Measurements from ENCODE around the gene ZC3H8. TPM values are rescaled to one million over a fixed set of nuclear protein-coding genes. Genes with fewer than 3 reads are reported as not detected.
A peak's percentile ranks its signal among the peaks of the same experiment; 100 is the strongest.
"Not testable (repeated sequence)": the region's sequence is repeated elsewhere in the genome, so short reads cannot be mapped to it uniquely, and the experiment has no call there.

ZC3H8 gene
- total RNA-seq, result 2.2 TPM

DNA sequence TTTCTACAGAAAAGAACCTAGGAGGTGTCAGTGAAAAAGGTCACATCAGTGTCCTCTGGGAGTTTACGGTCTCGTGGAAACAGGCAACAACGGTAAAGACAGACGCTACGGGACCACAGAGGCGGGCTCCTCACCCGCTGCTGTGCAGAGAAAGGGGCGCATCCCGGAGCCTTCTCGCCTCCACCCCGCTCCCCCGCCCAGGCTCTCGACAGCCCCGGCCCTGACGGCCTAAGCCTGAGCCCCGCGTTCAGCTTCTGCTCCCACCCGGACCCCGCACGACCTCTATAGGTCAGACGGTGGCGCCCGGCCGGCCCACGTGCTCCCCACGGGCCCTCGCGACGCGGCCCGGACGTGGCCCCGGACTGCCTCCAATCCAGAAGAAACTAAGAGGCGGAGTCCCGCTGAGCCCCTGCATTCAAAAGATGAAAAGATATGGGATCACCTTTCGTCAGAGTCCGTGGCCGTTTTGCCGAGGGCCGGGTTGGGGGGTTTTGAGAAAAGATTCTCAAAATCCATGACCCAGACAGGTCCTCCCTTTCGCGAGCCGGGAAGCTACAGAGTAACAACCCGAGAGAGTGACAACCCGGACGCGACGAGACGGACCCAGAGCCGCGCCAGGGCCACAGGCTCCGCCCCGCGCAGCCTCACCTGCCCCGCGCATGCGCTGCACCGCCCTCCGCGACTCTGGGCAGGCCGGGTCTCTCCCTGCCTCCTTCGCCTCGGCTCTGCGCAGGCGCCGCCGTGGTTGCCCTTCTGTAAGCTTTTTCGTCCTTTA lies at the start of gene ZC3H8:
Gene ZC3H8, minus strand, starts transcription at position 577 of the 775 bp plus-strand sequence. Its CDS starts 61 bp downstream, at position 516.
- peak; percentile 90 to 95 (median 93) for DNase-seq (ENCODE audit: low read depth in 2 of 3, low spot score in 2 of 3)

DNA sequence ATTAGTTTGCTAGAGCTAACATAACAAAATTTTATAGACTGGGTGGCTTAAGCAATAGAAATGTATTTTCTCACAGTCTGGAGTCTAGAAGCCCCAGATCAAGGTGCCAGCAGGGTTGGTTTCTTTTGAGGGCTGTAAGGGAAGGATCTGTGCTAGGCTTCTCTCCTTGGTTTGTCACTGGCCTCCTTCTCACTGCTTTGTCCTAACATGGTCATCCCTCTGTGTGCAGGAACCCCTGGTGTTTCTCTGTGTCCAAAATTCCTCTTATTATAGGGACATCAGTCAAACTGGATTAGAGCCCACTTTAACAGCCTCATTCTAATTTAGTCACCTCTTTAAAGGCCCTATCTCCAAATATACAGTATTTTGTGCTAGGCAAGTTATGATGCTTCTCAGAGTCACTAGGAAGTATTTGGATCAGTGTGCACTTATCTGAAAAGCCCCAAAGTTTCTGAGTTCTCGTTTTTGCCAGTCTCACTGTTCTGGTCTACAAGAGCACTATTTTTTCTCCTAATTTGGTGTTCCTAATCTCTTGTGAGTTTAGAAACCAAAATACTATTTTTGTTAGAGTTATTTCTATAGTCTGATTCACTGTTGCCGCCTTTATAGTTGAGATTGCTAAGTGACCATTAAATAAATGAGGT lies 49.6 kb upstream of the ZC3H8 start:
- DNase-seq (ENCODE audit: low read depth in 2 of 3, low spot score in 2 of 3), result no peak

DNA sequence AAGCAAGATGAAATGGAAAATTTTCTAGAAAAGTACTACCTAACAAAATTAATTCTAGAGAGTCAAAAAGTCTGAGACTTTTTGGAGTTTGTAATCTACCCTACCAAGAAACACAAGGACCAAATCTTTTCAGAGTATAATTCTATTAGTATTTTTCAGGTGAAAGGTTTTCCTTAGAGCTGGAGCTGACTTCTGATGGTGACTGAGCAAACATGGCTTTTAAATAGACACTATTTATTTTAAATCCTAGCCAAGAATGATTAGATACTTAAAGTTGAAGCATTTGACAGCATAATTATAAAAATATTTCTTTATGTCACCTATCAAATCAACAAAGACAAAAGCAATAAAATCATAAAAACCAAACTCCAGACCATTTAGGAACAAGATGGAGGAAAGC lies 47.1 kb upstream of the ZC3H8 start:
- no peak for DNase-seq (ENCODE audit: low read depth in 2 of 3, low spot score in 2 of 3)

DNA sequence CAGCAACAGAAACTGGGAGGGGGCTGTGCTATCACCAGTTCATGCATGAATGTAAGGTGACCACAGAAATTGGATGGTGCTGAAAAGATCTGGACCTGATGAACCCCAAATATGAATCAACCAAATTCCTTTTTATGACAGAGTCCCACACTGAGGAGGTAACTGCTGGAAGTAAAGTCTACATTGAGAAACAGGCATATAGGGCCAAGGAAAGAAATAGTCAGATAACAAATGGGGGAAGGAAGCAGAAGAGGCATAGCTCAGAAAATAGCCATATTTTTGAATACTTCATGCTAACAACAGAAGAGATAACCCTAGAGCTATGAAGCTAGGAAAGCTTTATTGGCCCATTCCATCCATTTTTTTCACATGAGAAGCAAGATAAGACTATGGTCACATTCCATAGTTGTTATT lies 46.3 kb upstream of the ZC3H8 start:
- no peak for DNase-seq (ENCODE audit: low read depth in 2 of 3, low spot score in 2 of 3)

DNA sequence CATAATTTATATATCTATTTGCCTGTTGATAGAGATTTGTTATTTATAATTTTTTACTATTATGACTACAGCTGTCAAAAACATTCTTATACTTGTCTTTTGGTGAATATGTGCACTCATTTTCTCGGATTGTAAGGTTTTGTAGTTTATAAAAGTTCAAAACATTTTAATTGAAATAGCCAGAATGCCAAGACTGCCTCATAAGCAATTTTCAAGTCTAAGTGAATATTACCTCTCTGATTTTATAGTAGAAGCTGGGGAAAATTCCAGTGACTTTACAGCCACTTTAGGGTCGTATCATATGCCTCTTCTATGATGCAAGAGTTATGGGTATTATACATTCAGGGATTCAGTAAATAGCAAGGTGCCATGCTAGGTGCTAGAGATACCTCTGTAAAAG lies 41.6 kb upstream of the ZC3H8 start:
- DNase-seq (ENCODE audit: low read depth in 2 of 3, low spot score in 2 of 3), result no peak

DNA sequence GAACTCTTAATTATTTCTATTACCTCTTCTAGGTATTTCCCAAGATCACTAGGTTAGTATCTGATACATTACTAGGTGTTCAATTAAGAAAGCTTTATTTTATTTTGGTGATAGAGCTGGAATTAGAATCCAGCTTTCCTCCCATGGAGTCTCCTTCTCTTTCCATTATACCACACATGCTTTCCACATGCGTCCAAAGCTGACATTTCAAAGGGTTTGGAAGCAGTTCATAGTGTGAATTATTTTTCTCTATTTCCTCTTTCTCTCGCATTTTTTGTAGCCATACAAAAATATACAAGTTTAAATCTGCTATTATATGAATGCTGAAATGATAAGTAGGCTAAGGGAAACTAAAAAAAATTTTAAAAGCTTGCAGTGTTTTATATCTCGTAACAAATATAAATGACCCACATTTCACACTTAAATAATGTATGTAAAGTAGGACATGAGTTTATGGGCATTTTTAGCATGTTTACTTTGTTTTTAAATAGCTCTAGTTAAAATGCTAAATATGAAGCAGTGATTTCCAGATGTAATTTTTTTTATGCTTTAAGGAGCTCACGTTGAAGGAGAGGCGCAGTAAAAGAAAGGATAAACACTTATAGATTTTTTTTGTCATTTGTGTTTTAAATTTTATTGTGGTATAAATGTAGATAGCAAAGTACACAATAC lies 40.7 kb upstream of the ZC3H8 start:
- DNase-seq (ENCODE audit: low read depth in 2 of 3, low spot score in 2 of 3), result no peak

DNA sequence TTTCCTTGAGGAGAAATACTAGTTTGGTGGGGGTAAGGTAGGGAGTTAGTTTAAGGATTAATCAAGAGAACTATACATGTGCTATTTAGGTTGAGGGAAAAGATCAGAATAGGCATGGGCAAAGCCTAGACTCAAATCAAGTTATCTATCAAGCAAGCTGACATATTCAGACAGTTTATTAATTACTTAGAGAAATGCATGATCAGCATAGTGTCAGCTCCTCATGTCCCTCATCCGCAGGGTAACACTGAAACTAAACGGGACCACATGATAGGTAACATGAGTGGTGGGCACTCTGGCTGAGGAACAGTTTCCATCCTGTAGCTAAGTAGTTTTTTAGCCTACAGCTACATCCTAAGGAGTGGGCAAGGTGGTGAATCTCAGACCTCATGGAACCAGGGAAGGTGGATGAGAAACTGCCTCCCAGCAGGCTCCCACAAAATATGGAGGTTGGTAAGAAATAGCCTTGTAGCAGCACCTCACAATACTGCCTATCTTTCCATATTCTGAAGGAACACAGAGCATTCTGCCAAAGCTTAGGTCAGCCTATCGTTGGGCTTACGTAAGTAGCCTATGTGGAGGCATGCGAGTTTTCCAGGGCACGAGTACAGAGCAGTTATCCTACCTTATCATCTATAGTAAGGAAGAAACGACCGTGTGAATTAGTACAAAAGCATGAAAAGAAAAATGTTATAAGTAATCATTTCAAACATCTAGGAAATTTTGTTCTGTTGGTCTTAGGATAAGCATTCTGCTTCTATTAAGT lies 39.0 kb upstream of the ZC3H8 start:
- no peak for DNase-seq (ENCODE audit: low read depth in 2 of 3, low spot score in 2 of 3)

DNA sequence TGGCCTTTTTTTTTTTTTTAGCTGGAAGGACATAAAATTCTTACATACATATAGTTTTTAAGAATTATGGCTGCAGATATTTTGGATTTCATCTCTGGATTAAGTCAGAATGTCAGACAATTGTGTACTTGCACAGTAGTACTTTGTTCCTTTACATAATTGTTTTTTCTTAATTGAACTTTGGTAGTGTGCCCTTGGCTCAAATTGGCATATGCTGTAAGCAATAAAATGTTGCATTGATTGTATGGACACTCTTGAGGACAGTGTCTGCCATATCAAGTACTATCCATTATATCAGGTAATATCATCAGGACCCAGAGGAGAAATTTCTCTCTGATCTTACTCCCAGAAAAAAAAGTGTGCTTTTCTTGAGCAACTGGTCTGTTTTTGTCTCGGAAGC lies 35.8 kb upstream of the ZC3H8 start:
- no peak for DNase-seq (ENCODE audit: low read depth in 2 of 3, low spot score in 2 of 3)

DNA sequence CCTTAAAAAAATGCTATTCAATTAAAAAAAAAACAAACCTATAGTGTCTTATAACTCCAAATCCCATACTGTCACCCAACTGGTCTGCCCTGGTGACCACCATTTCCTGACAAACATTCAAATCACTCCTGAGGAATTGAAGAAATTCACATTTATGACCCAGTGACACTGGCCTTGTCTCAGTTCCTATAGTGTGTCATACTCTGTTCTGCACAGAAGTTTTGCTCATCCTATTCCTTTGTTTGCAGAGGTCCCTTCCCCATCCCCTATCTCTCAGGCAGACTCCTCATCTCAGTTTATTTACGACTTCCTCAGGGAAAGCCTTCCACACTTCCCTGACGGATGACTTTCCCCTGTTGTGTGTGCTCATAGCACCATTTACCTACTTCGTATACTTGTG lies 35.2 kb upstream of the ZC3H8 start:
- DNase-seq (ENCODE audit: low read depth in 2 of 3, low spot score in 2 of 3), result no peak

DNA sequence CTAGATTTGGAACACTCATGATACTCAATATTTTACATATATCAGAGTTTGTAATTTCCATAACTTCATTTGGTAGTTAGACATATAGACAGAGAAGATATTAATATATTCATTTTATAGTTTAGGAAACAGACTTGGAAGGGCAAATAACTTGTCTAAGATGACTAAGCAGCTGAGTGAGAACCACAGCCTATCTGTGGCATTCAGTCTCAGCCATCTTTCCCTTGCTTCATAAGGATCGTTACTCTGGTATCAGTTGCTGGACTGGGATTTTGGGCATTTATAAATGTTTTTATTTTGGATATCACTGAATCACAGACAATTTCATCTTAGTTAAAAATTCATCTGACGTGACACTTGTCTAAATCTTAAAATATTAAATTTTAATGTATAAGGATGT lies 28.7 kb upstream of the ZC3H8 start:
- DNase-seq (ENCODE audit: low read depth in 2 of 3, low spot score in 2 of 3), result not testable (repeated sequence)

DNA sequence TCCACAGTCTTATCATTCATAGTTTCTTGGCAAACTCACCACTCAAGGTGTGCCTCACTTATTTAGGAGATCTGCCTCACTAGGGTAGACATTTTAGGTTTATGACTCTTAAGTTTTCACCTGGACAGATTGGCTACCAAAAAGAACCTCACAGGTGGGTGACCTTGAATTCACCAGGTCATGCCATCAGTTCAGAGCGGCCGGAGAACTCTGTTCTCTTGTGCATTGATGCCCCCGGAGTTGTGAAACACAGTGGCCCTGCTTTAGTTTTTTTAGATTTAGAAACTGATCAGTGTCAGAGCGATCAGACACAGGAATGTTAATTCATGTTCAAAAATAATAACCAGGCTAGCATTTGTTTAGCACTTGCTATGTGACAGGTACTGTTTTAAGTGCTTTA lies 27.2 kb upstream of the ZC3H8 start:
- DNase-seq (ENCODE audit: low read depth in 2 of 3, low spot score in 2 of 3), result not testable (repeated sequence)

DNA sequence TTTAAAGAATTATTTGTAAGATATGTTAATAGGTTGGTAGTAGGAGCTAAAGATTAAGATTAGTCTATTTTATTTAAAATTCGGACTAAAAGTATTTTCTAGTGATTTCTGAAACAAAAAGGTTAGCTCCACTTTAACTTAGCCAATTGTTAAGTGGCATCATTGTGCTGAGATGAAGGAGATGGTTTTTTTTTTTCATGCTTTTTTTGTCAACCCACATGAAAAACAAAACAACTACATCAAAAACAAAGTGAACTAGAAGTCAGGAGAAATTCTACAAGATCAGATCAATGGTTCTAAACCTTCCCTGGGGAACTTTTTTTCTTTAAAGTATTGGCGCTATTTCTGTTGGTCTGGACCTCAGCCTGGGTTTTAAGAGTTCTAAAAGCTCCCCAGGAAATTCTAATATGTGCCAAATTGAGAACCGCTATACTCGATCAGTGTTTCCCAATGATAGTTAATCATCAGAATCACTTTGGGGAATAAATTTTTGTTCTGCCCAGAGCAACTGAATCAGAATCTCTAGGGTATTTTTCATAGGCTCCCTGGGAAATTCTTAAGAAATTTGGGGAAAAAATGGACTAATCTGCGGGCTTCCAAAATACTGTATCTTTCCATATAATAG lies 22.9 kb upstream of the ZC3H8 start:
- no peak for DNase-seq (ENCODE audit: low read depth in 2 of 3, low spot score in 2 of 3)

DNA sequence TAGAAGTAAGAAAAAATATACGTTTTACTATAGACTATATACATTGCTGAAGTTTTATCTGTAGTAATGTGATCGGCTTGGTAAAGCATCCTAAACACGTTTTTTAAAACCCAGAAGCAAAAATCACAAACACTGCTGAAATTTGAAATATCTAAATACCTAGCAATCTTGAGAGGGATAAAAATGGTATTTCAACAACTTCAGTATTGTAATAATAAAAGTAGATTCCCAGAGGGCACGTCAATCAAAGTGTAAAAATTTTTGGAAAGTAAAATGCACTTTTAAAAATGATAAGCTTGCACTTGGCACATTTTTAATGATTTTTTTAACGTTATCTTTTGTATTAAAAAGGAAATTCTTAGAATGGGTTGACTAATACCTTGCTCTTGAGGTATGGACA lies 22.1 kb upstream of the ZC3H8 start:
- no peak for DNase-seq (ENCODE audit: low read depth in 2 of 3, low spot score in 2 of 3)

DNA sequence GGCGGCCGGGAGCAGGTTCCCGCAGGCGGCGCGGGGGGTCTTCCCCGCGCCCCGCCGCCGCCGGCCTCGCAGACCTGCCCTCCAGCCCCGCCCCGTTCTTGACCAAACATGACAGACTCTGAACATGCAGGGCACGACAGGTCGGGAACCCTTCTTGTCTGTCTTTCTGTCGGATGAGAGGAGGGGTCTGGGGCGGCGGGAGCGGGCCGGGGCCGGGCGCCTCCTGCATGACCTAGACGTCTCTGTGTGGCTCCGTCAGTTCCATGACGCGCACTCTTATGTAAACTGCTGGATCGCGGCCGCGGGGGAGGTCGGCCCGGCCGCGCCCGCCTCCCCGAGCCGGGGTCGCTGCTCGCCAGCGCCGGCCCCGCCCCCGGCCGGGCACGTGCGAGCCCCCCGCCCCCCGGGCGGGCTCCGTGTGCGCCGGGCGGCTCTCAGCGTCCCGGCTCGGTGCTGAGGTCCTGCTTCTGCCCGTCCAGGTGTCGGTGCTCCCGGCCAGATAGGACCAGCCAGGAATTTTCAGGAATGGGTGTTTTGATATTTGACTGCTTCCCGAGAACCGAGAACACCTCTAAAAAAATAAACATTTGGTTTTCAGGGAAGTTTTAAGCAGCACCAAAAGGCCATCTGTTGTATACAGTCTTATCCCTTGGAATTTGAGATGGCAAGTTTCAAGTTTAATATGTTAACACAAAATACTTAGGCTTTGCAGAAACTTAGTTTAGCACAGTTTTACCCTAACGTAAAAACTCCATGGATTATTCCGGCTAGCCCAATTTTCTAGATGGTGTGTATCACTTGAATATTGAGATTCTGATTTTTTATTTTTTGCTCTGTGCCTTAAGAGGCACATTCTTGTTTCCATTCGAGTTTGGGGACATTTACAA lies 21.3 kb upstream of the ZC3H8 start:
- peak; percentile 55 to 92 (median 85) for DNase-seq (ENCODE audit: low read depth in 2 of 3, low spot score in 2 of 3)

DNA sequence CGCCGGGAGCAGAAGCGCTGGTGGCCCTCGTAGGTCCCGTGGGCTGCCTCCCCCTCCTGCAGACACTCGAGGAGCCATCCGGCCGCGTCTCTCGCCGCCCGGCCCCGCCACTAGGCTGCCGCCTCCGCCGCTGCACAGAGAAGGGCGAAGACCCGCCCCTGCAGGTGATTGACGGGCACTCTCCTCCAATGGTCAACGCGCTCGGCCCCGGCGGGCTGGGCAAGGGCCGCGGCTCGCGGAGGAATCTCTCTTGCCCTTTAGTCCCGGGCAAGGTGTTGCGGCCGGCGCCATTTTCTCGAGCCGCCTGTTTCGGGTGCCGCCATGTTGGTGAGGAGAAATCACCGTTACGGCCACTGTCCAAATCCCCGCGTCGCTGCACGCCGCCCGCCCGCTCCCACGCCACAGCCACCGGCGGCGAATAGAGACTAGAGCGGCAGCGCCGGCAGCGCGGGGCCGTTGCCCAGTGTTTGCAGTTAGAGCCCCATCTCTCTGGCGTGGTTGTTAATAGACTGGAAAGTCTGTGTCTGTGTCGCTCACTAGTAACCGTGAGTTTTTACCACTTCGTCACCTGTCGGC lies 20.6 kb upstream of the ZC3H8 start, which contains the start of gene ZC3H6:
Gene ZC3H6, plus strand, starts transcription at position 287 of the 576 bp plus-strand sequence. CDS start 398 bp downstream, outside the sequence.
- DNase-seq (ENCODE audit: low read depth in 2 of 3, low spot score in 2 of 3), result peak; percentile 96 to 98 (median 98)

DNA sequence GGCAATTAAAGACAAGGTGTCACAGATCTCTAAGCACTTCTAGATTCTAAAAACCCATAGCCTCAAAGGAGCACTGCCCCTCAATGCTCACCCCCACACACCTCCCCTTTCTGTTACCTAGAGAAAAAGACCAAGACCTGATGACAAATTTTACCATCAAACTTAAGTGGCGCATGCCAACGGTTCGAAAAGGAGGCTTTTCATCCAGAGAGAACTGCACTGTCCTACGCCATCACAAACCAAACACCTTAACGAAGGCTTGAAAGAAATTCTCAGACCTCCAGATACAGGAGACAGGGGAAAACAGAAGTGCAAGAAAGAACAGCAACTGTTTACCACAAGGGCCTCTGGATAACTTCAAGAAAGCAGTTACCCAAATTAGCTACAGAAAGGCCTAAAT lies 18.5 kb upstream of the ZC3H8 start:
- DNase-seq (ENCODE audit: low read depth in 2 of 3, low spot score in 2 of 3), result no peak

DNA sequence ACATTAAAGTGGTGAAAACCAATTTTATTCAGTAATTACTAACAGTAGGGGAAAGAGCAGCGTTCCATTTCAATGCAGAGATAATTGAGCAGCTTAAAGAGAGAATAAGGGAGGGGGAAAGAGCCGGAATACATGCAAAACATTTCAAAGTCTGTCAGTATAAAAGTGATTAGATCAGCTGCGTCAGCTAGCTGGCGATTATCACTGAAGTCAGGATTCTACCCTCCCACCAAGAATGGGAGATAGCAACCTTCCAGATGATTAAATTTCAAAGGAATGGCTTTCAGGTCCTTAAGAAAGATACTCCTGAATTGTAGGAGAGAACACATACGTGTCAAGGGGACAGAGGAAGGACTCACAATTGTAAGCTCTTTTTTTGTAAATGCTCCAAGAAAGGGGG lies 17.8 kb upstream of the ZC3H8 start:
- no peak for DNase-seq (ENCODE audit: low read depth in 2 of 3, low spot score in 2 of 3)

DNA sequence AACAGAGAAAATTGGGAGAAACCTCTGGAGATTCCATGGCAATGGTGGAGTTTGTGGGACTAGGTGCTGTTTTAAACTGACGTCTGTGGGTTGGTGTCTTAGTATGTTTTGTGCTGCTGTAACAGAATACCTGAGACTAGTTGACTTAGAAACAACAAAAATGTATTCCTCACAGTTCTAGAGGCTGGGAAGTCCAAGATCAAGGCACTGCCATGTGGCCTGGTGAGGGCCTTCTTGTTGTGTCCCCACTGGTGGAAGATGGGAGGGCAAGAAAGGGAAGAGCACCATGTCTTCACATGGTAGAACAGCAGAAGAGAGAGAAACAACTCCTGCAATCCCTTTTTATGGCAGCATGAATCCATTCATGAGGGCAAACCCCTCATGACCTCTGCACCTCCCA lies 13.7 kb upstream of the ZC3H8 start:
- DNase-seq (ENCODE audit: low read depth in 2 of 3, low spot score in 2 of 3), result no peak

DNA sequence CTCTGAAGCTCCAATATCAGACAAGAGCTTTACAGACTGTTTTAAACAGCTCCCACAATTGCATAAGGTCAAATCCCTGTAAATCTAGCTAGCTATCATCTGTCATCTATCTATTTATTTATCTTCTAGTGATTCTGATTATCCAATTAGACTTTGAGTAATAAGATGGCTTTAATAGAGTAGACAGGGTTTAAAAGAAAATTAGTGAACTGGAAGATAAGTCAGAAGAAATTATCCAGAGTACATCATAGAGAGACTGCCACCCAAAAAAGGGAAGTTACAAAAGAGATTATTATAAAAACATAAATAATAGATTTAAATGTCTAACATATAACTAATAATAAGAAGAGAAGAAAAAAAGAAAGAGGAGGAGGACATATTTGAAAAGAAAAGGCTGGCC lies 8.0 kb upstream of the ZC3H8 start:
- no peak for DNase-seq (ENCODE audit: low read depth in 2 of 3, low spot score in 2 of 3)
